ENCODE measurements around the gene GAS5.

GAS5 gene

DNA sequence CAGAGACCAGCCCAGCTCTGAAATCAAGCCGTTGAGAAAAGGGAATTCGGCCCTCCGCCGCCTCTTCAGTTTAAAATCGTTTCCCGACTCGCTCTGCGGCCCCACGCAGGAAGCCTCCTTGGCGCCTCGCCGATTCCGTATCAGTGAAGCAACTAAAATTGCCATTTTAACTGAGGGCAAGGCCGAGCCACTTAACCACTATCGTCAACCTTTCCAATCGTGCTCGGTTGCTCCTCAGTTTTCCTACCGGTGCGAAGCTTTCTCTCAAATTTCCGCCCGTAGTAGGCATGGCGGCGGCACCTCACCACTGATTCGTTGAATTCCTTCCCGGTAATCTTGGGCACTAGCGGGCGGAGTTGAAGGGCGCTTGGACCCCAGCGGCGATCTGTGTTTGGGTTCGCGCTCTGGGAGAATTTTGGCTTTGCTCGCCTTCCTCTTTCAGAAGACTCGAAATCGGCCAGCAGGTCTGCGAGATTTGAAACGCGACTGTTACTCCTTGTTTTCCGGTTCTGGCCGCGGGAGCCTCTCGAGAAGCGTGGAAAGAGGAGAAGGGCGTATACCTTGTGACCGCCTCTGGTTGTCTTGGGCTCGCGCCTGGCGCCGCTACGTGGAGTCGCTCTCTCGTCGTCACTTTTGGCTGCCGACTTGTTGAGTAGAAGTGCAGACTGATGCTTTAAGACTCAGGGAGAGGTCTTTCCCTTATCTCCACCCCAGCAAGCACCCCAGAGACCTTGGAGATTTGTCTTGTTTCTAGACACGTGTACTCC lies 43.3 kb downstream of the GAS5 start, which contains the start of the genes CENPL and DARS2:
CENPL (minus strand) TSS at position 569 of the 767 bp plus-strand sequence. CDS start 13,584 bp downstream, outside the sequence.
DARS2 (plus strand) TSS at position 359 of the 767 bp plus-strand sequence. CDS start 557 bp downstream, outside the sequence.
- peak; percentile 99 for DNase-seq (ENCODE audit: low read depth)

DNA sequence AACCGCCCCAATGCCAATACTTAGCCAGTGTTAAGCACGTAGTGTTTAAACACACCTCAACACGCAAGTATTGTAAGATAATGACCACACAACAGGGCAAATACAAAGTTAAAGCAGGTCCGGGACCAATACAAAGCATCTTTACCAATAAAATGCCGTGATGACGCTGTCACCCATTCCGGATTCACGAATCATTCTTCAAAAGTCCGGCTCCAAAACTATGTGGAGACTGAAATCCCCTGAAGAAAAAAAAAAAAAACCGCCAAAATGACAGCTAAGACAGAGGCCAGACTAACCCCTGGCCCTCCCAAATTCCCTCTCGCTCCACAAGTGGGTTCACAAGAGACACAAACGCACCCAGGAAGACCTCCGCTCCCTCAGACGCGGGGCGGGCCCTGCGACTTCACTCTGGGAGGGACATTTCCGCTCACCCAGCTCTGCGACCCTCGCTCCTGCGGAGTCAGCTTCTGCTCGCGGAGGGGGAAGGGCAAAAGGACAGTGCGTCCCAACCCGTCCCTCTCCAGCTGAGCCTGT lies 43.9 kb downstream of the GAS5 start:
- peak; percentile 30 for DNase-seq (ENCODE audit: low read depth)

DNA sequence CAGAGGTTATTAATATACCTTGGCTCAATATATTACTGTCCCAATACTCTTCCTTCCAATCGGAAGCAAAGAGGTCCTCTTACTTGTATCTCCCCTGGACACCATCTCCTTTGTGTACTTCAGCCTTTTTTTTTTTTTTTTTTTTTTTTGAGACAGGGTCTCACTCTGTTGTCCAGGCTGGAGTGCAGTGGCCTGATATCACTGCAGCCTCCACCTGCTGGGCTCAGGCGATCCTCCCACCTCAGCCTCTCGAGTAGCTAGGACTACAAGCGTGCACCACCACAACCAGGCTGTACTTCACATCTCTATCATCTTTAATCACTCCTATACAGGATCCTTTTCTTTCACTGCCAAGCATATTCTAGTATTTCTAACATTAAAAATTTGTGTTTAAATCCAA lies 46.1 kb downstream of the GAS5 start:
- DNase-seq (ENCODE audit: low read depth) = no peak

GRCh38 chr1:173818459-173818858 lies 49.3 kb downstream of the GAS5 start:
- DNase-seq (ENCODE audit: low read depth) = no peak

Data from iris pigment epithelial cell (primary cell).